ENCODE measurements around the gene ARHGAP21.

DNA sequence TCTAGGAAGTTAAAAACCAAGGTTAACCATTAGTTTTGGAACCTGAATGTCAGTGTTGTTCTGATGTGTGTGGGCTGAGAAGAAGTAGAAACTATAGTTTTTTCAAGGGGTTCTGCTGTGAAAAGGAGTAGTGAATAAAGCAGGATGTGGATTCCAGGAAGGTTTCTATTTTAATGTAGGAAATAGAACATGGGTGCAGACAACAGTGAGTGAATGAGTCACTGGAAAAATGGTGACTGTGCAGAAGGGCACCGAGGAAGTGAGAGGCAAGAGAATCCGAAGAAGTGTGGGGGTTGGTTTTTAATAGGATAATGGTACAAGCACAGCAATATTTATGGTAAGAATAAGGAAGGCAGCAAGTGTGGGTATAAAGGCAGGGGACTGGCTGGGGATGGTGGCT, 120.4 kb downstream of the ARHGAP21 start:
- no peak for TF ChIP-seq EZH2 (IDR thresholded peaks at IDR 0.05)
- TF ChIP-seq POLR2AphosphoS5 (IDR thresholded peaks at IDR 0.05; ENCODE audit: borderline replicate concordance, low read depth, low read length), result no peak
- TF ChIP-seq FOXP2 (optimal IDR thresholded peaks at IDR 0.05; ENCODE audit: control extremely low read depth, extremely low read length, insufficient read depth), result no peak

Measured in SK-N-MC (cell line).